AG04450 (cell line): ENCODE results near the gene SPTBN2. TPM values are rescaled to one million over a fixed set of nuclear protein-coding genes. Genes with fewer than 3 reads are reported as not detected.

ENCODE experiments used
- CTCF ChIA-PET: fragments of 300-600, 350-600 bp; formaldehyde crosslinking; extraction: SDS; loops from one replicate; lab custom pipeline; 2022; ENCODE audit warnings: antibody characterized with exemption, inconsistent platforms; lab: Charles Lee
- POLR2A ChIA-PET: fragments of 350-600 bp; formaldehyde crosslinking; extraction: SDS; loops from one replicate; lab custom pipeline; 2021; ENCODE audit warnings: antibody characterized with exemption, inconsistent platforms; lab: Yijun Ruan, JAX
- DNase-seq: peaks from one replicate; pipeline ENCODE4 v3.0.0-alpha.2; 2011; ENCODE audit warnings: low read depth, low spot score
- H3K27ac ChIP-seq: one replicate; pipeline ENCODE4 v1.5.1; 2012; ENCODE audit warnings: low read depth, low read length, control low read depth
- H3K27me3 ChIP-seq: one replicate; pipeline ENCODE4 v1.6.0; 2012; ENCODE audit warnings: low read length; ENCODE audit not compliant: control insufficient read depth, insufficient read depth
- H3K4me3 ChIP-seq: 2 replicates; pipeline ENCODE4 v1.5.1; 2011; ENCODE audit warnings: mild to moderate bottlenecking, low read depth, low read length, control low read depth
- H3K9me3 ChIP-seq: 2 replicates; pipeline ENCODE4 v1.5.1; 2012; ENCODE audit warnings: low read length; ENCODE audit not compliant: control insufficient read depth, insufficient read depth
- polyA plus RNA-seq: library from polyadenylated mRNA; depleted of rRNA; stranded (reverse); fragments of >200 nt; gene quantifications from 2 replicates; pipeline ENCODE4 v1.2.3, GENCODE V29; 2011
- TF ChIP-seq, protein P1 (sequence below): IDR thresholded peaks from 2 replicates; pipeline ENCODE4 v1.5.1; 2011; ENCODE audit warnings: low read depth, low read length, control low read depth, inconsistent platforms

Gene SPTBN2
- polyA plus RNA-seq, 1 experiment, result 0.09 TPM

DNA sequence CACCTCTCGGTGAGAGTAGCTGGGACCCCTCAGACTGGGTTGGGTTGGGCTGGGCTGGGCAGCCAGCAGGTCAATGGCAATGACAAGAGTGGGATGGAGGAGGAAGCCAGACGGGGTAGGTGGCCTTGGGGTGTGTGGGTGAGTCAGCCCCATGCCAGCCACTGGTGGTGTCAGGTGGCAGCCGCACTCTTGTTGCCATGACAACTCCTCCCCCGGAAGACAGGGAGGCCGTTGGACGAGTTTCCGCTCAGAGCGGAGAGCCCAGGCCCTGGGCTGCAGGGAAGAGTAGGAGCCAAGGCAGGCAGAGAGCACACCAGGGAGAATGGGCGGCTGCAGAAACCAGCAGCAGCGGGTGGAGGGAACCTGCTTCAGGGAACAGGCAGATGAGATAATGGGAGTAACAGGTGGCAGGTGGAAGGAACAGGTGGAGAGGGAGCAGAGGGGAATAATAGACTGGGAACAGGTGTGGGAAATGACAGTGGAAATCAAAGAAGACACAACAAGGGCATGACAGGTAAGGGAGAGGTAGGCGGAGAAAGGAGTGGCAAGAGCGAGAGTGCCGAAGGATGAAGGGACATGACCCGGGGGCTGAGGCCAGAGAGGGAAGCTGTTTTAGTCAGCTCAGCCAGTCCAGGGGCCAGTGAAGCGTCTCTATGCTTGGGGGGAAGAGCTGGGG is 8.7 kb downstream of the SPTBN2 start:
- Histone ChIP-seq H3K9me3 (no peaks in the 10 kb centered on the region), H3K4me3 (no peak overlapping the region), H3K27me3 (peaks cover 24% of the 10 kb centered on the region), H3K27ac (no peak overlapping the region)
- TF ChIP-seq, protein P1, sequence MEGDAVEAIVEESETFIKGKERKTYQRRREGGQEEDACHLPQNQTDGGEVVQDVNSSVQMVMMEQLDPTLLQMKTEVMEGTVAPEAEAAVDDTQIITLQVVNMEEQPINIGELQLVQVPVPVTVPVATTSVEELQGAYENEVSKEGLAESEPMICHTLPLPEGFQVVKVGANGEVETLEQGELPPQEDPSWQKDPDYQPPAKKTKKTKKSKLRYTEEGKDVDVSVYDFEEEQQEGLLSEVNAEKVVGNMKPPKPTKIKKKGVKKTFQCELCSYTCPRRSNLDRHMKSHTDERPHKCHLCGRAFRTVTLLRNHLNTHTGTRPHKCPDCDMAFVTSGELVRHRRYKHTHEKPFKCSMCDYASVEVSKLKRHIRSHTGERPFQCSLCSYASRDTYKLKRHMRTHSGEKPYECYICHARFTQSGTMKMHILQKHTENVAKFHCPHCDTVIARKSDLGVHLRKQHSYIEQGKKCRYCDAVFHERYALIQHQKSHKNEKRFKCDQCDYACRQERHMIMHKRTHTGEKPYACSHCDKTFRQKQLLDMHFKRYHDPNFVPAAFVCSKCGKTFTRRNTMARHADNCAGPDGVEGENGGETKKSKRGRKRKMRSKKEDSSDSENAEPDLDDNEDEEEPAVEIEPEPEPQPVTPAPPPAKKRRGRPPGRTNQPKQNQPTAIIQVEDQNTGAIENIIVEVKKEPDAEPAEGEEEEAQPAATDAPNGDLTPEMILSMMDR, result no peak
- POLR2A ChIA-PET, result no interaction called here
- DNase-seq, result no peak
- CTCF ChIA-PET, result no interaction called here

DNA sequence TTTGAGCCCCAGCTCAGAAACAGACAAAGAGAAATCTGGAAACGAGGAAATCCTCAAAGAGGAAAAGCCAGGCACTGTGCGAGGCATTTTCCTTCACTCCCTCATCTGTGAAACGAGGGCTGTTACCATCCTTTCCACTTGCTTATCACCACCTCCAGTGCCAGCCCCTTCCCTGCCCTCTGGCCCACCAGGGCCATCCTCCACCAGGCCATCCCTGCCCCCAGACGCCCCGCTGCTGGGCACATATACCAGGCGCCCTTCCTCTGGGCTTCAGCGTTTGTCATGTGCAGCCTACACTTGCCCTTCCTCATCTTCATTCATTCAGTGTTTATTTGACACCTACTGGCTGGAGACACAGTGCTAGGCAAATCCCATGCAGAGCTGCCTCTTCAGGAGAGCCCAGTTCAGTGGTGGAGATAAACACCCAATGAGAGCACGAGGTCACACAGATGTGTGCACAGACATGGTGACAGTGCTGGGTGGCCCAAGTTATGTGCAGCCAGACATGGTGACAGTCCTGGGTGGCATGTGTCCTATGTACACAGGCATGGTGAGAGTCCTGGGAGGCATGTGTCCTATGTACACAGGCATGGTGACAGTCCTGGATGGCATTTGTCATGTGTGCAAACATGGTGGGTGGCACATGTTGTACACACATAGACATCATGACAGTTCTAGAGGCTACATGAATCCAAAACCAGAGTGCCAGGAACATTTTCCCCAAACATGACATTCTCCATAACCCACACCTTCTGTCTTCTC is 9.7 kb downstream of the SPTBN2 start:
- TF ChIP-seq, protein P1, result no peak
- H3K9me3 ChIP-seq, result no peaks in the 10 kb centered on the region
- DNase-seq, result no peak
- POLR2A ChIA-PET, result no interaction called here
- CTCF ChIA-PET, result no interaction called here
- no peak overlapping the region for H3K4me3 ChIP-seq
- no peak overlapping the region for H3K27ac ChIP-seq
- H3K27me3 ChIP-seq, result peaks cover 19% of the 10 kb centered on the region

DNA sequence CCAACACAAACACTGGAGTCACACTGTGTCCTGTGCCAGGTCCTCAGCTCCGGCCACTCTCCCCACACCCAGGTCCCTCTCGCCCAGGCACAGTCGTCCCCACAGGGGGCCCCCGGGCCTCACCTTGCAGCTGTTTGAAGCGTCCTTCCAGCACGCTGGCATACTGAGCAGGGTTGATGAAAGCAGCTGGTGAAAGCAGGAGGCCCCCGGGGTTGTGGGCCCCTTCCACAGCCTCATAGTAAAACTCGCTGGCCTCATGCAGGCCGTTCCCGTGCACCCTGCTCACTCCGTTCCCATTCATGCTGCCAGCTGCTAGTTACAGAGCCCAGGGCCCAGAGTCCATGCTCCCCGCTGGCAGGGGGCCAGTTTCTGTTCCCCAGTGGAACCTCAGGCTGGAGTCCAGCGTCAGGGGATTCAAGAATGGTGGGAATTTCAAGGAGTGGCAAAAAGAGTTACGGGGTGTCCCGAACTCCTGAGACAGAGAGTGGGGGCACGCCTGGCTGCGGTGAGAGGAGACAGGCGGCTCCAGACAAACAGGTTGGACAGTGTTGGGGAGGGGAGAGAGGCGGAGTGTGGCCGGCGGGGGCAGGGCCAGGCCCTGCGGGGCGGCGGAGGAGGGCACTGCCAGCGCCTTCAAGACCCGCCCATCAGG is 10.6 kb downstream of the SPTBN2 start:
- Histone ChIP-seq H3K9me3 (no peaks in the 10 kb centered on the region), H3K27ac (no peak overlapping the region), H3K27me3 (peaks cover 22% of the 10 kb centered on the region), H3K4me3 (no peak overlapping the region)
- no peak for DNase-seq
- ChIA-PET POLR2A (no interaction called here), CTCF (no interaction called here)
- TF ChIP-seq, protein P1, result peak; percentile 27

DNA sequence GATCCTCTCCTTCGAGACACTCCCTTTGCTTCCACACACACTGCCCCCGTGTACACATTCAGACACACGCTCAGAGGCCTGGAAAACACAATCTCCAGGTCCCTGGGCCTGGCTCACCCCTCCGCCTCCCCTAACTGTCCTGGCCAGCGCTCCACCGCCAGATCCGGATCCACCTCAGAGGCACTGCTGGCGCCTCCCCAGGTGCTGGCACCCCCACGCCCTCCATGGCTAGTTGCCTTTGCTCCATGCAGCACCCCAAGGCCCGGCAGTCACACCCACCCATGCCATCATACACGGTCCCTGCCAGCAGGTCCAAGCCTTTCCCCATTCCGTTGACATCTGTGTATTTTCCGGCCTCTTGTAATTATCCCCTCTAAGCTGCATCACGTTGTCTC is 11.1 kb downstream of the SPTBN2 start:
- Histone ChIP-seq H3K27ac (no peak overlapping the region), H3K27me3 (peaks cover 19% of the 10 kb centered on the region), H3K9me3 (no peaks in the 10 kb centered on the region), H3K4me3 (no peak overlapping the region)
- ChIA-PET CTCF (no interaction called here), POLR2A (no interaction called here)
- no peak for DNase-seq
- TF ChIP-seq, protein P1, result no peak

DNA sequence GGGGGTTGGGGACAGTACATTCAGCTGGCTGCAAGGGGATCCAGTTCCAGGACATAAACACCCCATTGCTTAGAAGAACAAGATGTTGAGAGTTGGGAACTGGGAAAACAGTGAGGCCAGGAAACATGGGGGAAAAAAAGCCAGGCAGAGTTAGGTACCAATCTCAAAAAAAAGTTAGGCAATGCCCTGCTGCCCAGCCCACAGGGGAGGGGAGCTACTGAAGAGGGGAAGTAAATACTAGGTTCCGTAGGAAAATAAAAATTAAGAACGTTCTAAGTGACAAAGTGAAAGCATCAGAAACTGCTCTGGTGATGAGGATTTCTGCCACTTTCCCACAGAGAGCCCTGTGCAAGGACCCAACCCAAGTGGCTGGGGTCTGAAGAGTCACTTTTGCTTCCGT is 12.0 kb downstream of the SPTBN2 start:
- Histone ChIP-seq H3K27ac (no peak overlapping the region), H3K4me3 (no peak overlapping the region), H3K27me3 (peaks cover 19% of the 10 kb centered on the region), H3K9me3 (no peaks in the 10 kb centered on the region)
- no peak for DNase-seq
- ChIA-PET POLR2A (no interaction called here), CTCF (no interaction called here)
- TF ChIP-seq, protein P1, result no peak
